DOHH2 (cell line): ENCODE results near the gene SHC3.

ENCODE experiments used
- CTCF ChIP-seq: fragments of 200-600 bp; sonication (generic); IDR thresholded peaks from one replicate; pipeline ENCODE4 v1.5.1; 2014; ENCODE audit warnings: antibody characterized with exemption, mild to moderate bottlenecking, low read depth, low read length; ENCODE audit not compliant: poor library complexity, severe bottlenecking
- EZH2phosphoT487 ChIP-seq: fragments of 200-600 bp; sonication (generic); IDR thresholded peaks from 2 replicates; pipeline ENCODE4 v1.6.1; 2017; ENCODE audit warnings: borderline replicate concordance, mild to moderate bottlenecking, antibody characterized with exemption, low read length, moderate library complexity, mixed read lengths

- TF ChIP-seq CTCF: no peak
- TF ChIP-seq EZH2phosphoT487: no peak
Observed at GRCh38 chr9:89065921-89066320, 112.7 kb downstream of the SHC3 start.
